Measurements from ENCODE around the gene TRIM28. TPM values are rescaled to one million over a fixed set of nuclear protein-coding genes. Genes with fewer than 3 reads are reported as not detected.

Gene TRIM28
- polyA plus RNA-seq, 1 experiment, result 476 TPM

DNA sequence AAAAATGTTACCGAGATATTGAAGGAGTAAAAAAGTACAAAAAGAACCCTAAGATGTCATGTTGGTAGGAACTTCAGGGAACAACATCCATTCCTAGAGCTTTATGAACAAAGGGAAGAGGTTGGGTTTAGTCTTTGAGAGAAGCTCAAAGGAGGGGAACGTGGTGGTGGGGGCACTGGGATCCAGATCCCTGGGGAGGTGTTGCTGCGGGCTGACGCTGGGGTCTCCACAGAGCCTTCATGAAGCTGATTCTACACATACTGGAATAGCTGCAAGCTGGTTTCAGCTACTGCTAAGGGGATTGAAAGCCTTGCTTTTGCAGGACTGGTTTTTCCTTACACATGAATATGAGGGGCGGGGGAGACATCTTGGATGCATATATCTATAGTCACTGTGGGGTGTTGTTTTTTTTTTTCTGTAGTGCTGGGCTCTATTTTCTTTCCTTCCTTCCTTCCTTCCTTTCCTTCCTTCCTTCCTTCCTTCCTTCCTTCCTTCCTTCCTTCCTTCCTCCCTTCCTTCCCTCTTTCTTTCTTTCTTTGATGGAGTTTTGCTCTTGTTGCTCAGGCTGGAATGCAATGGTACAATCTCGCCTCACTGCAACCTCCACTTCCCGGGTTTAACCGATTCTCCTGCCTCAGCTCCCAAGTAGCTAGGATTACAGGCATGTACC is 35.7 kb downstream of the TRIM28 start:
- TF ChIP-seq, protein P1, sequence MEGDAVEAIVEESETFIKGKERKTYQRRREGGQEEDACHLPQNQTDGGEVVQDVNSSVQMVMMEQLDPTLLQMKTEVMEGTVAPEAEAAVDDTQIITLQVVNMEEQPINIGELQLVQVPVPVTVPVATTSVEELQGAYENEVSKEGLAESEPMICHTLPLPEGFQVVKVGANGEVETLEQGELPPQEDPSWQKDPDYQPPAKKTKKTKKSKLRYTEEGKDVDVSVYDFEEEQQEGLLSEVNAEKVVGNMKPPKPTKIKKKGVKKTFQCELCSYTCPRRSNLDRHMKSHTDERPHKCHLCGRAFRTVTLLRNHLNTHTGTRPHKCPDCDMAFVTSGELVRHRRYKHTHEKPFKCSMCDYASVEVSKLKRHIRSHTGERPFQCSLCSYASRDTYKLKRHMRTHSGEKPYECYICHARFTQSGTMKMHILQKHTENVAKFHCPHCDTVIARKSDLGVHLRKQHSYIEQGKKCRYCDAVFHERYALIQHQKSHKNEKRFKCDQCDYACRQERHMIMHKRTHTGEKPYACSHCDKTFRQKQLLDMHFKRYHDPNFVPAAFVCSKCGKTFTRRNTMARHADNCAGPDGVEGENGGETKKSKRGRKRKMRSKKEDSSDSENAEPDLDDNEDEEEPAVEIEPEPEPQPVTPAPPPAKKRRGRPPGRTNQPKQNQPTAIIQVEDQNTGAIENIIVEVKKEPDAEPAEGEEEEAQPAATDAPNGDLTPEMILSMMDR (IDR thresholded peaks at IDR 0.05; ENCODE audit: insufficient read depth, low read depth, low read length), result no peak
- CTCF ChIA-PET, result interaction anchor here (1.3 to 6.7 kb wide), 3 partner anchors 60 to 66 kb away, joined by 3 to 66 read pairs (median 11); partner anchors contain the start of gene ZBTB45

DNA sequence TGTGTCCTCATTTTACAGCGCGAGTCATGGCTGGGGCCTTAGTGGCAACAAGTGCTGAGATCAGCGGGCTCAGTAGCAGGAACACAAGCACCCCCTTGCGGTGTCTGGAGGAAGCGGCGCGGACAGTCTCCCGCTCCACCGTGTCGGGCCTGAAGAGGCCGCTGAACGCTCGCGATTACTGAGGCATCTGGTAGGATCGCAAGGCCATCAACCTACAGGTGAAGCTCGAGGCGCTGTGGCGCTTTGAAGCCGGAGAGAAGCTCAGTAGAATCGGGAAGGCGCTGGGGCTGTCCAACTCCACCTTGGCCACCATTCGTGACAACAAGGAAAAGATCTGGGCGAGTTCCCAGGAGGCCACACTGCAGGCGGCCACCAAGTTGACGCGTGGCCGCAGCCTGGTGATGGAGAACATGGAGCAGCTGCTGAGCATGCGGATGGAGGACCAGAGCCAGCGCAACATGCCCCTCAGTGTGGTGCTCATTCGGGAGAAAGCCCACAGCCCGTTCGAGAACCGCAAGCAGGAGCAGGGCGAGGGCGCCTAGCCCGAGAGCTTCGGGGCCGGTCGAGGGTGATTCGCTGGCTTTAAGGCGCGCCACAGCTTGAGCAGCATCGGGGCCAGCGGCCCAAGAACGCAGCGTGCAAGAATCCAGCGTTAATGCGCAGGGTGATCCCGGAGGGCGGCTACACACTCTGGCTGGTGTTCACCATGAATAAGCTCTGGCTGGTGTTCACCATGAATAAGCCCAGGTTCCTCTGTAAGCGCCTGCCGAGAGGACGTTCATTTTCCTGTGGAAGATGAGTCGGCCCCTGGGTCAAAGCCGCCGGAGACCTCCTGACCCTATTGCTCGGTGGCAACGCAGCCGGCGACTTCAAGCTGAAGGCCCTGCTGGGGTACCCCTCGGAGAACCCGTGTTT is 37.6 kb downstream of the TRIM28 start:
- peak; percentile 63 for DNase-seq (ENCODE audit: low read depth)
- H3K27me3 ChIP-seq (ENCODE audit: control insufficient read depth, insufficient read depth, low read length), result no peaks in the 10 kb centered on the region
- POLR2A ChIA-PET, result no interaction called here
- no peak overlapping the region for H3K4me3 ChIP-seq (ENCODE audit: low read depth, low read length)
- TF ChIP-seq, protein P1 (IDR thresholded peaks at IDR 0.05; ENCODE audit: insufficient read depth, low read depth, low read length), result peak; percentile 99
- CTCF ChIA-PET, result interaction anchor here (0.9 to 6.7 kb wide), 5 partner anchors 26 to 81 kb away, joined by 3 to 66 read pairs (median 7); partner anchors contain the start of genes CHMP2A and ZBTB45
- peaks cover 10% of the 10 kb centered on the region for H3K36me3 ChIP-seq (ENCODE audit: control insufficient read depth, insufficient read depth, low read length)

More for the DNA sequence above, 35.7 kb downstream of the TRIM28 start:
- Histone ChIP-seq H3K27me3 (ENCODE audit: control insufficient read depth, insufficient read depth, low read length) (no peaks in the 10 kb centered on the region), H3K4me3 (ENCODE audit: low read depth, low read length) (no peak overlapping the region), H3K36me3 (ENCODE audit: control insufficient read depth, insufficient read depth, low read length) (peaks cover 10% of the 10 kb centered on the region)
- no peak for DNase-seq (ENCODE audit: low read depth)
- POLR2A ChIA-PET, result no interaction called here

DNA sequence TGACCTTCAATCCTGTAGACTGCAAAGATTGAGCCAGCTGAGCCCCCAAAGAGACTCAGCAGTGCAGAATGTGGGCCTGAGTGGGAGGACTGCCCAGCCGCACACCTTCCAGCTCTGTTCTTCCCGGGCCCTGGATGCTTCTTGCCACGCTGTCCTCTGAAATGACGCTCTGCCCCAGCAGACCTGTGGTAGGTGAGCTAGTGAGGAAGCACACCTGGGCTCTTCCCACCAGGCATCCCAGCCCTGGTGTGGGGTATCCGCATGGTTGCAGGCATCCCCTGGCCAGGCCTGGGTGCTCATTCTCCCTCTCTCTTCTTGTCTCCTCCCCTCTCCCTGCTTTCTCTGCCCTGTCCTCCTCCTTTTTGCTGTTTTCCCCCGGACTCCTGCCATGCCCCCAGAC is 39.1 kb downstream of the TRIM28 start:
- no peak for DNase-seq (ENCODE audit: low read depth)
- Histone ChIP-seq H3K4me3 (ENCODE audit: low read depth, low read length) (no peak overlapping the region), H3K36me3 (ENCODE audit: control insufficient read depth, insufficient read depth, low read length) (peaks cover 10% of the 10 kb centered on the region), H3K27me3 (ENCODE audit: control insufficient read depth, insufficient read depth, low read length) (no peaks in the 10 kb centered on the region)
- TF ChIP-seq, protein P1 (IDR thresholded peaks at IDR 0.05; ENCODE audit: insufficient read depth, low read depth, low read length), result no peak
- POLR2A ChIA-PET, result no interaction called here
- CTCF ChIA-PET, result interaction anchor here (3.1 to 6.7 kb wide), 2 partner anchors 64 to 69 kb away, joined by 11 to 66 read pairs; partner anchors contain the start of gene ZBTB45

DNA sequence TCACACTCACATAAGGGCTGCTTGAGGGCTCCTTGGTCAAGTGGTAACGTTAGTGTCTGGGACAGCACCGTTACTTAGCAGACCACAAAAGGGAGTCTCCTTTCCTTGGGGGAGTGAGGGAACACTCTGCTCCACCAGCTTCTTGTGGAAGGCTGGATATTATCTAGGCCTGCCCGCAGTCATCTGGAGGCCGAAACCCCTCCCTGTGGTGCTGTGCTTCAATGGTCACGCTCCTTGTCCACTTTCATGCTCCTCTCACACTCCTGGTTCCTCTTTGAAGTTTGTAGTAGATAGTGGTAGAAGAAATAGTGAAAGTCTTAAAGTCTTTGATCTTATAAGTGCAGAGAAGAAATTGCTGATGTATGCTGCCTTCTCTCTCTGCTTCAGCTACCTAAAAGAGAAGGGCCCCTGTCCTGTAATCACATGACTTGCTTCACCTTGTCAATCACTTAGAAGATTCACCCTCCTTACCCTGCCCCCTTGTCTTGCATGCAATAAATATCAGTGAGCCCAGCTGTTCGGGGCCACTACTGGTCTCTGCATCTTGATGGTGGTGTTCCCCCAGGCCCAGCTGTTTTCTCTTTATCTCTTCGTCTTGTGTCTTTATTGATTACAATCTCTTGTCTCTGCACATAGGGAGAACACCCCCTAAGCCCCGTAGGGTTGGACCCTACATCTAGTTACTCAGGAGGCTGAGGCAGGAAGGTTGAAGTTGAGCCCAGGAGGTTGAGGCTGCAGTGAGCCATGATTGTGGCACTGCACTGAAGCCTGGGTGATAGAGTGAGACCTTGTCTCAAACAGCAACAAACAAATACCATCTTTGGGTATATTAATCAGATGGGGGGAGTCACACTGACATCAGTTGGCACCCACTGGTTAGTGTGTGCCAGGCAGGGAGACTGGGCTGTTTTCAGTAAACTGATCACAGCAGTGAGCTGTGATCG is 40.9 kb downstream of the TRIM28 start:
- Histone ChIP-seq H3K4me3 (ENCODE audit: low read depth, low read length) (no peak overlapping the region), H3K36me3 (ENCODE audit: control insufficient read depth, insufficient read depth, low read length) (peaks cover 10% of the 10 kb centered on the region), H3K27me3 (ENCODE audit: control insufficient read depth, insufficient read depth, low read length) (no peaks in the 10 kb centered on the region)
- no peak for DNase-seq (ENCODE audit: low read depth)
- CTCF ChIA-PET, result interaction anchor here (1.0 to 1.3 kb wide), 3 partner anchors 65 to 71 kb away, joined by 3 to 7 read pairs (median 3); partner anchors contain the start of gene ZBTB45
- TF ChIP-seq, protein P1 (IDR thresholded peaks at IDR 0.05; ENCODE audit: insufficient read depth, low read depth, low read length), result no peak
- POLR2A ChIA-PET, result no interaction called here

Measured in BJ (cell line).